Gastrocnemius medialis (tissue), 4 donors: Measurements from ENCODE around the gene MAST2. TPM values are rescaled to one million over a fixed set of nuclear protein-coding genes. Genes with fewer than 3 reads are reported as not detected.
A peak's percentile ranks its signal among the peaks of the same experiment; 100 is the strongest.

Source experiments
- ATAC-seq, 2 donors: fragments of 150-250 bp; one replicate each; pipeline ENCODE4 v1.9.1; 2016
- DNase-seq, 2 donors: peaks; one replicate each; pipeline ENCODE4 v3.0.0-alpha.2; 2019
- H3K27ac ChIP-seq, 4 donors: fragments of 200-600 bp; sonication (generic); 1 replicate in 1 of 4; 2 replicates in 3 of 4; pipeline ENCODE4 v1.5.1; 2016 to 2018; ENCODE audit warnings: mild to moderate bottlenecking in 2 of 4, moderate library complexity in 1 of 4
- H3K27me3 ChIP-seq, 3 donors: fragments of 200-600 bp; sonication (generic) in 2 of 3; 1 replicate in 1 of 3; 2 replicates in 2 of 3; pipeline versions ENCODE4 v1.5.1 to v1.6.0; 2016 to 2019; ENCODE audit warnings: mild to moderate bottlenecking in 1 of 3, moderate library complexity in 1 of 3
- H3K36me3 ChIP-seq, 2 donors: fragments of 200-600 bp; sonication (generic) in 1 of 2; one replicate each; pipeline ENCODE4 v1.5.1; 2017 to 2018
- H3K4me1 ChIP-seq, 2 donors: fragments of 200-600 bp; sonication (generic) in 1 of 2; one replicate each; pipeline ENCODE4 v1.5.1; 2016 to 2017; ENCODE audit warnings: mild to moderate bottlenecking in 2 of 2
- H3K4me3 ChIP-seq, 4 donors: fragments of 200-600 bp; sonication (generic) in 3 of 4; 1 replicate in 1 of 4; 2 replicates in 3 of 4; pipeline ENCODE4 v1.5.1; 2016 to 2019; ENCODE audit warnings: mild to moderate bottlenecking in 2 of 4
- H3K9me3 ChIP-seq, 3 donors: fragments of 200-600 bp; sonication (generic) in 2 of 3; 1 replicate in 1 of 3; 2 replicates in 2 of 3; pipeline ENCODE4 v1.5.1; 2016 to 2019
- POLR2A ChIP-seq, 2 donors: fragments of 450-650 bp; IDR thresholded peaks; one replicate each; pipeline ENCODE4 v1.6.1; 2017; ENCODE audit warnings: antibody characterized with exemption in 2 of 2, mild to moderate bottlenecking in 2 of 2, moderate library complexity in 2 of 2
- in situ Hi-C, 4 donors: fragments of 200-750 bp; cut with MboI; loops; one replicate each; pipeline versions ENCODE4 v1.15.0 to v1.8.0; 2017; ENCODE audit warnings: low sequenced_read_pairs in 4 of 4
- intact Hi-C: fragments of 100-400 bp; cut with DNase I; formaldehyde crosslinking; loops from one replicate; pipeline ENCODE4 v1.15.1; 2023; ENCODE audit warnings: low total_unique reads
- total RNA-seq, 4 donors: library from RNA; depleted of rRNA; stranded (reverse); fragments of >200 nt; gene quantifications; one replicate each; pipeline versions ENCODE4 v1.1.0 to v1.2.3, GENCODE V29; 2016
- TF ChIP-seq, protein P1 (sequence below), 5 experiments: fragments of 450-650 bp in 3 of 5; fragments of 200-600 bp in 2 of 5; sonication (generic) in 2 of 5; IDR thresholded peaks in 4 of 5; conservative IDR thresholded peaks in 1 of 5; 1 replicate in 4 of 5; 2 replicates in 1 of 5; pipeline ENCODE4 v1.5.1; 2016 to 2019; ENCODE audit warnings: antibody characterized with exemption in 5 of 5, mild to moderate bottlenecking in 3 of 5, moderate library complexity in 3 of 5

The MAST2 gene
- total RNA-seq, 4 donors from 2014 or later, result 110 to 195 (median 162) TPM

DNA sequence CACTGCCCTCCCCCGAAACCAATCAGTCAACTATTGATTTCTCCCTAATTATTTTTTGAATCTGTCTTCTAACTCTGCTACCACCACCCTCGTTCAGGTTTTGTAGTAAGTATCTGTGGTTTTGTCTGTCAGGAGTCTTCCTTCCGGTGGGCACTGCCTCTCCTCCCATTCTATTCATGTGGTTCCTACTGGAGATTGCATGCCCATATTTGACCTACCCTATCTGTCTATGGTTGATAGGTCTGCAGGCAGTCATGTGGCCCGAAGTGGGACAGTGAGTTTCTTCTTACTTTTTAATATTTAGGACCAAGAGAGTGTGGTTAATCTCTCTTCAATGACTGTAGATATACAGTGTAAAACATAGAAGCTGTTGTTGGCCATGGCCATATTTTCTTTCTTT, 17.8 kb upstream of the MAST2 start:
- DNase-seq (no peak), ATAC-seq (no peak)
- in situ Hi-C loops, result no loop called here
- H3K27me3 ChIP-seq, result no peaks in the 10 kb centered on the region
- H3K27ac ChIP-seq, result no peak overlapping the region
- no peaks in the 10 kb centered on the region for H3K4me1 ChIP-seq
- no peak overlapping the region for H3K4me3 ChIP-seq
- intact Hi-C loops, result no loop called here
- no peaks in the 10 kb centered on the region for H3K36me3 ChIP-seq
- no peaks in the 10 kb centered on the region for H3K9me3 ChIP-seq
- TF ChIP-seq POLR2A (IDR thresholded peaks at IDR 0.05), result no peak
- TF ChIP-seq, protein P1, sequence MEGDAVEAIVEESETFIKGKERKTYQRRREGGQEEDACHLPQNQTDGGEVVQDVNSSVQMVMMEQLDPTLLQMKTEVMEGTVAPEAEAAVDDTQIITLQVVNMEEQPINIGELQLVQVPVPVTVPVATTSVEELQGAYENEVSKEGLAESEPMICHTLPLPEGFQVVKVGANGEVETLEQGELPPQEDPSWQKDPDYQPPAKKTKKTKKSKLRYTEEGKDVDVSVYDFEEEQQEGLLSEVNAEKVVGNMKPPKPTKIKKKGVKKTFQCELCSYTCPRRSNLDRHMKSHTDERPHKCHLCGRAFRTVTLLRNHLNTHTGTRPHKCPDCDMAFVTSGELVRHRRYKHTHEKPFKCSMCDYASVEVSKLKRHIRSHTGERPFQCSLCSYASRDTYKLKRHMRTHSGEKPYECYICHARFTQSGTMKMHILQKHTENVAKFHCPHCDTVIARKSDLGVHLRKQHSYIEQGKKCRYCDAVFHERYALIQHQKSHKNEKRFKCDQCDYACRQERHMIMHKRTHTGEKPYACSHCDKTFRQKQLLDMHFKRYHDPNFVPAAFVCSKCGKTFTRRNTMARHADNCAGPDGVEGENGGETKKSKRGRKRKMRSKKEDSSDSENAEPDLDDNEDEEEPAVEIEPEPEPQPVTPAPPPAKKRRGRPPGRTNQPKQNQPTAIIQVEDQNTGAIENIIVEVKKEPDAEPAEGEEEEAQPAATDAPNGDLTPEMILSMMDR (IDR thresholded peaks at IDR 0.05 in 4 of 5, conservative IDR thresholded peaks at IDR 0.05 in 1 of 5), result no peak

DNA sequence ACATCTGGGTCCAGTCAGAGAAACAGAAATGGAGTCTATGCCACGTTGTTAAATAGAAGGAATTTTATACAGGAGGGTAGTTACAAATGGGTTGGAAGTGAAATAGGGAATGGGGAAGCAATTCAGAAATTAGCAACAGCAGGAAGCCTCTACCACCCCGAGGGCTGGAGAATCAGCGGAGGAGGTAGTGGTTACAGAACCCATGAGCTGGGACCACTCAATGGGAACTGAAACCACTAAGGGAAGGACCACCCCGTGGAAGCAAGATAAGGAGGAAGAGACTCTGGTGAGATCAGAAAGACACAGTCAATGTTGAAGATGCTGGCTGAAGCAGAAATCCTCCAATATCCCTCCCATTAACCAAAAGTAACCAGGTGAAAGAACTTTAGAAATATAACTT, 15.5 kb upstream of the MAST2 start:
- Histone ChIP-seq H3K27me3 (no peaks in the 10 kb centered on the region), H3K4me3 (no peak overlapping the region), H3K36me3 (no peaks in the 10 kb centered on the region), H3K4me1 (peaks cover 0 to 8% of the 10 kb centered on the region in 2 donors), H3K9me3 (no peaks in the 10 kb centered on the region), H3K27ac (no peak overlapping the region)
- no peak for ATAC-seq
- intact Hi-C loops, result no loop called here
- in situ Hi-C loops, result no loop called here
- DNase-seq, result no peak
- TF ChIP-seq, protein P1 (IDR thresholded peaks at IDR 0.05 in 4 of 5, conservative IDR thresholded peaks at IDR 0.05 in 1 of 5), result no peak
- TF ChIP-seq POLR2A (IDR thresholded peaks at IDR 0.05), result no peak

DNA sequence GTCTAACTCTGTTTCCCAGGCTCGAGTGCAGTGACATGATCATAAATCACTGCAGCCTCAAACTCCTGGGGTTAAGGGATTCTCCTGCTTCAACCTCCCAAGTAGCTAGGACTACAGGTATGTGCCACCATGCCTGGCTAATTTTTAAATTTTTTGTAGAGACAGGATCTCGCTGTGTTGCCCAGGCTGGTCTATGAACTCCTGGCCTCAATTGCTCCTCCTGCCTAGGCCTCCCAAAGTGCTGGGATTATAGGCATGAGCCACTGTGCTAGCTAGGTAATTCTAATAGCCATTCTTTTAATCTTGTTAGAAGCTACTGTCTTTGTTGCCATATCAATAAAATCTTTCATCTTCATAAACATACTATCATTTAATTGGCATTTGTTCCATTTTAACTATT, 13.8 kb upstream of the MAST2 start:
- Histone ChIP-seq H3K27me3 (no peaks in the 10 kb centered on the region), H3K36me3 (no peaks in the 10 kb centered on the region), H3K9me3 (no peaks in the 10 kb centered on the region), H3K4me3 (no peak overlapping the region), H3K4me1 (peaks cover 8 to 25% of the 10 kb centered on the region in 2 donors), H3K27ac (no peak overlapping the region)
- in situ Hi-C loops (no loop called here), intact Hi-C loops (no loop called here)
- DNase-seq (no peak), ATAC-seq (no peak)
- no peak for TF ChIP-seq POLR2A (IDR thresholded peaks at IDR 0.05)
- TF ChIP-seq, protein P1 (IDR thresholded peaks at IDR 0.05 in 4 of 5, conservative IDR thresholded peaks at IDR 0.05 in 1 of 5), result no peak

DNA sequence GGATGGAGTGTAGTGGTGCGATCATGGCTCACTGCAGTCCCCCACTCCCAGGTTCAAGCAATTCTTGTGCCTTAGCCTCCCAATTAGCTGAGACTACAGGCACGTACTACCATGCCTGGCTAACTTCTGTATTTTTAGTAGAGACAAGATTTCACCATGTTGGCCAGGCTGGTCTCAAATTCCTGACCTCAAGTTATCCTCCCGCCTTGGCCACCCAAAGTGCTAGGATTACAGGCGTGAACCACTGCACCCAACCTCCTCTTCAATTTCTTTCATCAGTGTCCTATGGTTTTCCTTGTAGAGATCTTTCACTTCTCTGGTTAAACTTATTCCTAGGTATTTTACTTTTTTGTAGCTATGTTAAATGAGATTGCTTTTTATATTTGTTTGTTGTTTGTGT, 10.7 kb upstream of the MAST2 start:
- ATAC-seq, result peak; percentile 51 to 69
- intact Hi-C loops, result loop anchor here (2.0 kb wide), 1 partner anchor 24 kb away; no protein-coding TSS in a partner anchor
- in situ Hi-C loops, result no loop called here

More for the DNA sequence above, 10.7 kb upstream of the MAST2 start:
- DNase-seq, result peak; percentile 32 to 72
- H3K27ac ChIP-seq, result peak overlapping the region; percentile 52 to 81 (median 65)
- TF ChIP-seq POLR2A (IDR thresholded peaks at IDR 0.05), result no peak
- TF ChIP-seq, protein P1 (IDR thresholded peaks at IDR 0.05 in 4 of 5, conservative IDR thresholded peaks at IDR 0.05 in 1 of 5), result no peak
- no peaks in the 10 kb centered on the region for H3K9me3 ChIP-seq
- peaks cover 8 to 25% of the 10 kb centered on the region in 2 donors for H3K4me1 ChIP-seq
- H3K4me3 ChIP-seq, result no peak overlapping the region
- no peaks in the 10 kb centered on the region for H3K36me3 ChIP-seq
- no peaks in the 10 kb centered on the region for H3K27me3 ChIP-seq
